Measurements from ENCODE around the gene DNAJB8. TPM values are rescaled to one million over a fixed set of nuclear protein-coding genes. Genes with fewer than 3 reads are reported as not detected.

DNAJB8 gene
- total RNA-seq, 4 donors from 2014 or later: not detected

DNA sequence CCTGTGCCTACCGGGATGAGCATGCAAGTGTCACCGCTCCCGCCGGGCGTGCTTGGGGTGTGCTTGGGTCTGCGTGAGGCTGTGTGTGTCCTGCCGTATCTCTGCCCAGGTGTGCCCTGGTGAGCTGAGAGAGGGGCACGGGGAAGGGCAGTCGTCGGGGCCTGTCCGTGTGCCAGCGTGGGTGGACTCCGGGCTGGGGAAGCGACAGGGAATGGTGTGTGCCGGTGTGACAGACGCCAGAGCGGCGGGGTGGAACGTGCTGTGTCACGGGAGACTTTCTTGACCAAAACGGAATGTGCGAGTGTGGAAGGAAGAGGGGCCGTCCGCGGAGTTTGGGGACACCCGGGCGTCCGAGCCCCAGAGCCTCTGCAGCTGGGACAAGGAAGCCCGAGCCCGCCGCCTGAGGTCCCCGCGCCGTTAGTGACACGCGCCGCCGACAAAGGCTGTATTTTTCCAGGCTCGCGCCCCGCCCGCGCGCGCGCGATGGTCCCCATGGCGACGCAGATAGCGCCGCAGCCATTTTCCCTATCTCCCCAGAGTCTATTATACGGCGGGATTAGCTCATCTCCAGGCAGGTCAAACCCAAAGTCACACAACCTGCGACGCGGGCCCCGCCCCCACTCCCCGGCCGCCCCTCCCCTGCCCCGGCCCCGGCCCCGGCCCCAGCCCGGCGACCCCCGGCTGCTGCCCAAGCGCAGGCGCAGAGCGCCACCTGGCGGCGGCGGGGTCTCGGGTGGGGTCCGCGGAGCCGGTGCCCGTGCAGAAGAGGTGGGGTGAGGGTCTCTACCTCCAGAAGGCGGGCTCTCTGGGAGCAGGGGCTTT, 30.8 kb upstream of the DNAJB8 start:
- H3K4me3 ChIP-seq (ENCODE audit: low read depth, poor library complexity, severe bottlenecking): peak overlapping the region; percentile 10
- no peak for TF ChIP-seq POLR2A (IDR thresholded peaks at IDR 0.05)
- DNase-seq (ENCODE audit: low spot score in 2 of 2): peak; percentile 49 to 92
- 1% methylated on average over 63 to 72 of the region's 77 CpGs for WGBS, 2 donors
- intact Hi-C loops (cut with DNase I; ENCODE audit: low total_unique reads): loop anchor here (10.0 kb wide), 1 partner anchor 423 kb away; no protein-coding TSS in a partner anchor

DNA sequence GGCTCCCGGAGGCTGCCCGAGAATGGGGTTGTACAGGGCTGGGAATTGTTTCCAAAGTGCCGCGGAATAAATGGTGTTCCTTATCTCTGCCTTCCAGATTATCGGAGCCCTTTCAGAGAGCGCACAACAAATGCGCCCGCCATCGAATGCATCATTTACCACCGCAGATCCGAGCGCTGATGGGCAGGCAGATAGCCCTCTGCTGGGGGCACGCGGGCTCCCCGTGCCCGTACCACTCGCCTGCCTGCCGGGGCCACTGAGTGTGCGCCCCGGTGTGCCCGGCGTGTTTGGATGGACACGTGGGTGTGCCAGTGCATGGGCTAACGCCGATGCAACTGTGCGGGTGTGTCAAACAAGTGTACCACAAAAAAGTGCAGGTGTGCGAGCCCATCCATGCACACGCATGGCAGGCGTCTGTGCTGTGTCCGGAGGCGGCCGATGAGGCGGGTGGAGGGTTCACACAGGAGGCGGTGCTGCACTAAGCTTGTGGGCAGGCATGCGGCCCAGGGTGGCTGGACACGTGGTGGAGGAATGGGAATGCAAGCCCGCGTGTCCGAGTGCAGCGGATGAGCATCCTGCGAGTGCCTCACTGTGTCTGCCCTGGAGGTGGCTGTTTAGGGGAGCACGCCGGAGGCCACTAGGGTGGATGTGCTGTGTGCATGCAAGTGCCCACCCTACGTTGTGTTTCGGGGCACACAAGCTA, 30.1 kb upstream of the DNAJB8 start:
- no peak overlapping the region for H3K4me3 ChIP-seq (ENCODE audit: low read depth, poor library complexity, severe bottlenecking)
- intact Hi-C loops (cut with DNase I; ENCODE audit: low total_unique reads): loop anchor here (10.0 kb wide), 1 partner anchor 422 kb away; no protein-coding TSS in a partner anchor
- TF ChIP-seq, protein P1, sequence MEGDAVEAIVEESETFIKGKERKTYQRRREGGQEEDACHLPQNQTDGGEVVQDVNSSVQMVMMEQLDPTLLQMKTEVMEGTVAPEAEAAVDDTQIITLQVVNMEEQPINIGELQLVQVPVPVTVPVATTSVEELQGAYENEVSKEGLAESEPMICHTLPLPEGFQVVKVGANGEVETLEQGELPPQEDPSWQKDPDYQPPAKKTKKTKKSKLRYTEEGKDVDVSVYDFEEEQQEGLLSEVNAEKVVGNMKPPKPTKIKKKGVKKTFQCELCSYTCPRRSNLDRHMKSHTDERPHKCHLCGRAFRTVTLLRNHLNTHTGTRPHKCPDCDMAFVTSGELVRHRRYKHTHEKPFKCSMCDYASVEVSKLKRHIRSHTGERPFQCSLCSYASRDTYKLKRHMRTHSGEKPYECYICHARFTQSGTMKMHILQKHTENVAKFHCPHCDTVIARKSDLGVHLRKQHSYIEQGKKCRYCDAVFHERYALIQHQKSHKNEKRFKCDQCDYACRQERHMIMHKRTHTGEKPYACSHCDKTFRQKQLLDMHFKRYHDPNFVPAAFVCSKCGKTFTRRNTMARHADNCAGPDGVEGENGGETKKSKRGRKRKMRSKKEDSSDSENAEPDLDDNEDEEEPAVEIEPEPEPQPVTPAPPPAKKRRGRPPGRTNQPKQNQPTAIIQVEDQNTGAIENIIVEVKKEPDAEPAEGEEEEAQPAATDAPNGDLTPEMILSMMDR (IDR thresholded peaks at IDR 0.05): no peak
- no peak for TF ChIP-seq POLR2A (IDR thresholded peaks at IDR 0.05)
- WGBS, 2 donors: 22 to 38% methylated on average over 40 to 45 of the region's 45 CpGs
- peak in 1 of 2 donors; percentile 84 for DNase-seq (ENCODE audit: low spot score in 2 of 2)

DNA sequence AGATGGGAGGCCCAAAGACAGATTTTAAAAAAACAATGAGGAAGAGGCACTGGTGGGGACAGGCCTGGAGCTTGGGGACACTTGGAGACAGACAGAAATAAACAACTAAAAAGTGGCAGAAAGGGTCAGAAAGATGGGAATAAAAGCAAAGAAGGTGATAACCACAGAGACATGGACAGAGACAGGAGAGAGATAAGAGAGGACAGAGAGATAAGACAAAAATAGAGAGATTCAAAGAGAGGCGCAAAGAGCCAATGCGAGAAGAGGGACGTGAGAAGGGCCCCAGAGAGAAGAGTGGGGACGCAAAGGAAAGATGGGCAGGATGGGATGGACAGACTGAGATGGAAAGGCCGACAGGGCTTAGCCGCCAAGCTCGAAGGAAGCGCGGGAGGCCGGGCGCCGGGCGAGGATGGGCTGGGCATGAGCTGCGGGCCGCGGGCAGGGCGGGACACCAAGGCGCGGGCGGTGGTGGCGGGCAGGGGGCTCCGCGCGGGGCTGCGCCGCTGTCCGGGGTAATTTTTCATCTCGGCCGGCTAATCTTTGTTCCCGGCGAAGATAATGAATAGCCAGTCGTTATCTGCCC, 29.4 kb upstream of the DNAJB8 start:
- 45 to 51% methylated on average over 32 of the region's 32 CpGs for WGBS, 2 donors
- peak in 1 of 2 donors; percentile 56 for DNase-seq (ENCODE audit: low spot score in 2 of 2)
- TF ChIP-seq POLR2A (IDR thresholded peaks at IDR 0.05): no peak
- TF ChIP-seq, protein P1 (IDR thresholded peaks at IDR 0.05): no peak
- intact Hi-C loops (cut with DNase I; ENCODE audit: low total_unique reads): loop anchor here (10.0 kb wide), 1 partner anchor 421 kb away; no protein-coding TSS in a partner anchor
- no peak overlapping the region for H3K4me3 ChIP-seq (ENCODE audit: low read depth, poor library complexity, severe bottlenecking)

DNA sequence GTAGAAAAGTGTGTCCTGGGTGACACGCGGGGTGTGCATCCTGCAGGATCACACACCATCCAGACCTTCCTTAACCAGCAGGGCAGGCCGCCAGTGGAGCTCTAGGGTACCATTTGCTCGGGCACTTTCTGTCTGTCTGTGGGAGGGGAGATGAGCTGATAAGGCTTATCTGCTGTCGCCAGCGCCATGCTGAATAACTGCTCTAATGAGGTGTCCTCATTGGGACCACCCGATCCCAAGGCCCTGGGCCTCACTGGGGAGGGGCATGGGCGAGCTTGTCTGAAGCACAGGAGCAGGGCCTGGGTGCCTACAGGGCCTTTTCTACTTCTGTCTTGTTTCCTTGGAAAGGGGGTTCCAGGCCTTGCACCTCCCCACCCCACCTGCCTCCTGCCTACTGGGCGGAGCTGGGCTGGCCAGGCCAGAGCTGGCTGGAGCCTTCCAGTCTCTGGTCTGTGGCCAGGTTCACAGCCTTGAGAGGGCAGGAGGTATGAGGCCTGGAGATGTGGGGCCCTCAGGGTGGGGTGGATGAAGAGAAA, 28.8 kb upstream of the DNAJB8 start:
- no peak overlapping the region for H3K4me3 ChIP-seq (ENCODE audit: low read depth, poor library complexity, severe bottlenecking)
- WGBS, 2 donors: 82 to 85% methylated on average over 9 of the region's 9 CpGs
- intact Hi-C loops (cut with DNase I; ENCODE audit: low total_unique reads): loop anchor here (10.0 kb wide), 1 partner anchor 421 kb away; no protein-coding TSS in a partner anchor
- peak in 1 of 2 donors; percentile 77 for DNase-seq (ENCODE audit: low spot score in 2 of 2)
- TF ChIP-seq, protein P1 (IDR thresholded peaks at IDR 0.05): no peak
- TF ChIP-seq POLR2A (IDR thresholded peaks at IDR 0.05): no peak

DNA sequence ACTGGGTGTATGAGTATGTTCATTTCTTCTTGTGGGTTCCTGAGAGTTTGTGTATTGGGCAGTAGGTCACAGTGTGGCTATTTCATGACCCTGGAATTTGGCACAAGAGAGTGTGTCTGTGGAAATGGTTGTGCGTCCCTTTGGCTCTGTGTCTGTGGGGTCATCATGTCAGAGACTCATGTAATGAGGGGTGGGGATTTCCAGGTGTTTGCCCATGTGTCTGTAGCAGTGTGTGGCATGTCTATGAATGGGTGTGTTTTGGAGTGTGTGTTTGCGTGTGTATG, 27.6 kb upstream of the DNAJB8 start:
- no peak overlapping the region for H3K4me3 ChIP-seq (ENCODE audit: low read depth, poor library complexity, severe bottlenecking)

More for the DNA sequence above, 27.6 kb upstream of the DNAJB8 start:
- no peak for TF ChIP-seq POLR2A (IDR thresholded peaks at IDR 0.05)
- TF ChIP-seq, protein P1 (IDR thresholded peaks at IDR 0.05): no peak
- DNase-seq (ENCODE audit: low spot score in 2 of 2): no peak
- 81 to 86% methylated on average over 2 of the region's 2 CpGs for WGBS, 2 donors
- intact Hi-C loops (cut with DNase I; ENCODE audit: low total_unique reads): loop anchor here (10.0 kb wide), 1 partner anchor 420 kb away; no protein-coding TSS in a partner anchor
